Transverse colon (tissue), 4 donors: ENCODE results near the gene STX7. TPM values are rescaled to one million over a fixed set of nuclear protein-coding genes. Genes with fewer than 3 reads are reported as not detected.

Experiments
- DNase-seq: peaks from one replicate; pipeline ENCODE4 v3.0.0-alpha.2; 2019
- H3K27ac ChIP-seq, 4 donors: fragments of 200-600 bp; sonication (generic); 2 replicates each; pipeline ENCODE4 v1.5.1; 2016 to 2018; ENCODE audit warnings: inconsistent platforms in 4 of 4
- H3K27me3 ChIP-seq: fragments of 200-600 bp; sonication (generic); 2 replicates; pipeline ENCODE4 v1.5.1; 2017; ENCODE audit warnings: inconsistent platforms
- H3K36me3 ChIP-seq, 4 donors: fragments of 200-600 bp; sonication (generic); 2 replicates each; pipeline ENCODE4 v1.5.1; 2017 to 2019; ENCODE audit warnings: inconsistent platforms in 4 of 4
- H3K4me1 ChIP-seq, 4 donors: fragments of 200-600 bp; sonication (generic); 2 replicates each; pipeline ENCODE4 v1.5.1; 2017 to 2020; ENCODE audit warnings: inconsistent platforms in 4 of 4
- H3K4me3 ChIP-seq, 4 donors: fragments of 200-600 bp; sonication (generic); 1 replicate in 1 of 4; 2 replicates in 3 of 4; pipeline versions ENCODE4 v1.5.1 to v1.6.1; 2017 to 2019; ENCODE audit warnings: inconsistent platforms in 4 of 4
- H3K9me3 ChIP-seq, 2 donors: fragments of 200-600 bp; sonication (generic); 2 replicates each; pipeline ENCODE4 v1.5.1; 2017 to 2019; ENCODE audit warnings: inconsistent platforms in 2 of 2
- CTCF ChIP-seq, 5 experiments: fragments of 200-600 bp in 3 of 5; fragments of 450-650 bp in 2 of 5; sonication (generic) in 3 of 5; IDR thresholded peaks; 1 replicate in 2 of 5; 2 replicates in 3 of 5; pipeline ENCODE4 v1.5.1; 2016 to 2017; ENCODE audit warnings: antibody characterized with exemption in 5 of 5, inconsistent platforms in 3 of 5, mild to moderate bottlenecking in 2 of 5, moderate library complexity in 1 of 5
- EP300 ChIP-seq: sonication (generic); formaldehyde crosslinking; IDR thresholded peaks from one replicate; pipeline ENCODE4 v1.6.1; 2017; ENCODE audit warnings: antibody characterized with exemption, low read depth
- POLR2A ChIP-seq: fragments of 450-650 bp; IDR thresholded peaks from one replicate; pipeline ENCODE4 v1.6.1; 2016; ENCODE audit warnings: antibody characterized with exemption, mild to moderate bottlenecking, moderate library complexity
- POLR2AphosphoS5 ChIP-seq, 3 donors: sonication (generic); formaldehyde crosslinking; IDR thresholded peaks; one replicate each; pipeline ENCODE4 v1.6.1; 2016; ENCODE audit warnings: antibody characterized with exemption in 3 of 3
- WGBS, 2 donors: methylation state at CpG; one replicate each; pipeline ENCODE4 v1.1.5; 2018; ENCODE audit warnings: low coverage in 1 of 2; 5-methylcytosine and 5-hydroxymethylcytosine counted together
- in situ Hi-C, 4 donors: fragments of 200-750 bp; cut with MboI; loops; one replicate each; pipeline versions ENCODE4 v1.15.0 to v1.15.1; 2017; ENCODE audit warnings: low sequenced_read_pairs in 3 of 4, low pct_ligation_motif_present in 1 of 4, low pct_unique_long_range_greater_than_20kb in 1 of 4
- intact Hi-C: fragments of 100-400 bp; cut with DNase I; formaldehyde crosslinking; loops from one replicate; pipeline ENCODE4 v1.15.1; 2023; ENCODE audit warnings: low total_unique reads
- total RNA-seq, 4 donors: library from RNA; depleted of rRNA; stranded (reverse); fragments of >200 nt; gene quantifications; one replicate each; pipeline ENCODE4 v1.1.0, GENCODE V29; 2016

Gene STX7
- total RNA-seq, 4 donors from 2014 or later: 9.0 to 50.9 (median 40.8) TPM

- intact Hi-C loops: loop anchor here (10.0 kb wide), 1 partner anchor 198 kb away; no protein-coding TSS in a partner anchor
- H3K4me3 ChIP-seq: no peak overlapping the region
- H3K27ac ChIP-seq: no peak overlapping the region
- TF ChIP-seq CTCF (IDR thresholded peaks at IDR 0.05) (no peak), EP300 (no peak), POLR2A (no peak), POLR2AphosphoS5 (IDR thresholded peaks at IDR 0.05) (no peak)
- no peaks in the 10 kb centered on the region for H3K36me3 ChIP-seq
- H3K4me1 ChIP-seq: peaks cover 0 to 15% (median 6%) of the 10 kb centered on the region in 4 donors
- 71 to 83% methylated on average over 2 of the region's 2 CpGs for WGBS, 2 donors
- in situ Hi-C loops: loop anchor here (10.0 to 25.0 kb wide), 4 partner anchors 178 to 570 kb away; no protein-coding TSS in a partner anchor
- no peak for DNase-seq
- H3K9me3 ChIP-seq: no peaks in the 10 kb centered on the region
- no peaks in the 10 kb centered on the region for H3K27me3 ChIP-seq
Measured at GRCh38 chr6:132482581-132482980, 30.3 kb downstream of the STX7 start.

GRCh38 chr6:132481189-132481588, 31.7 kb downstream of the STX7 start:
- DNase-seq: no peak
- intact Hi-C loops: loop anchor here (10.0 kb wide), 1 partner anchor 196 kb away; no protein-coding TSS in a partner anchor
- Histone ChIP-seq H3K4me1 (peaks cover 0 to 11% (median 6%) of the 10 kb centered on the region in 4 donors), H3K27ac (no peak overlapping the region), H3K36me3 (no peaks in the 10 kb centered on the region), H3K27me3 (no peaks in the 10 kb centered on the region), H3K9me3 (no peaks in the 10 kb centered on the region), H3K4me3 (no peak overlapping the region)
- TF ChIP-seq CTCF (IDR thresholded peaks at IDR 0.05): no peak
- no peak for TF ChIP-seq POLR2A
- TF ChIP-seq POLR2AphosphoS5 (IDR thresholded peaks at IDR 0.05): no peak
- TF ChIP-seq EP300: no peak
- in situ Hi-C loops: loop anchor here (10.0 to 25.0 kb wide), 4 partner anchors 176 to 569 kb away; no protein-coding TSS in a partner anchor

- in situ Hi-C loops: loop anchor here in 1 of 4 donors (25.0 kb wide), 1 partner anchor 567 kb away; no protein-coding TSS in a partner anchor
- DNase-seq: no peak
- Histone ChIP-seq H3K27me3 (no peaks in the 10 kb centered on the region), H3K36me3 (no peaks in the 10 kb centered on the region), H3K4me3 (no peak overlapping the region), H3K27ac (no peak overlapping the region), H3K9me3 (no peaks in the 10 kb centered on the region), H3K4me1 (peaks cover 0 to 11% (median 6%) of the 10 kb centered on the region in 4 donors)
- 97 to 100% methylated on average over 2 of the region's 2 CpGs for WGBS, 2 donors
- intact Hi-C loops: no loop called here
- TF ChIP-seq CTCF (IDR thresholded peaks at IDR 0.05) (no peak), POLR2A (no peak), POLR2AphosphoS5 (IDR thresholded peaks at IDR 0.05) (no peak), EP300 (no peak)
Measured at GRCh38 chr6:132479131-132479530, 33.8 kb downstream of the STX7 start.

GRCh38 chr6:132478674-132479073, 34.2 kb downstream of the STX7 start:
- in situ Hi-C loops: loop anchor here in 1 of 4 donors (25.0 kb wide), 1 partner anchor 566 kb away; no protein-coding TSS in a partner anchor
- WGBS, 2 donors: 80 to 85% methylated on average over 2 to 5 of the region's 5 CpGs
- H3K27ac ChIP-seq: no peak overlapping the region
- no peak overlapping the region for H3K4me3 ChIP-seq
- H3K9me3 ChIP-seq: no peaks in the 10 kb centered on the region
- peaks cover 0 to 9% (median 6%) of the 10 kb centered on the region in 4 donors for H3K4me1 ChIP-seq
- no peaks in the 10 kb centered on the region for H3K27me3 ChIP-seq
- intact Hi-C loops: no loop called here
- DNase-seq: no peak
- TF ChIP-seq POLR2AphosphoS5 (IDR thresholded peaks at IDR 0.05) (no peak), POLR2A (no peak), EP300 (no peak), CTCF (IDR thresholded peaks at IDR 0.05) (no peak)
- H3K36me3 ChIP-seq: no peaks in the 10 kb centered on the region
